ENCODE measurements around the gene MOB3A.

DNA sequence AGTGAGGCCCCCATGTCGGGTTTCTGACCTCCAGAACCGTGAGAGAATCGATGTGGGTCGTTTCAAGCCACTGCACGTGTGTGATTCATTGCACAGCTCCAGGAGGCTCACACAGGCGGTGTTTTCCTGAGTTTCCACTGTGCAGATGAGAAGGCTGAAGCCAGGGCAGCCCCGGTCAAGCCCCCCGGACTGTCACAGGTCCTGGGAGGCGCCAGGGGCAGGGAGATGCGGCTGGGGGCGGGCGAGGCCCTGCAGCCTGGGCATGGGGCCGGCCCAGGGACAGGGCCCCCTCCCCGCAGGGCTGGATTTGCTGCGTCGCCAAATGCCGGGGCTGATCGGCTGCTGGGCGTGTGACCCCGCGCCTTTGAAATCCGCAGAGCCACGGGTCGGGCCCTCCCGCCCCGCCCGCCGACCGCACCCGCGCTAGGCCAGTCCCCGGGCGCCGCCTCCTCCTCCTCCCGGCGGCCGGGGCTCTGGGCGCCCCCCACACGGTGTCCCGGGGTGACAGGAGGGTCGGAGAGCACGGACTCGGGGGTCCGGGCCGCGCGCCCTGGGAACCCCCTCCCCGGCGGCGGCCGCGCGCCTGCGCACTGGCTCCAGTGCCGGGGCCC, 35.1 kb downstream of the MOB3A start:
- TF ChIP-seq TAF1 (CRISPR knock-in tag; IDR thresholded peaks at IDR 0.05), result no peak
- TF ChIP-seq CEBPB (IDR thresholded peaks at IDR 0.05; ENCODE audit: borderline replicate concordance, low read depth, low read length), result no peak
- TF ChIP-seq FOSL2 (CRISPR knock-in tag; IDR thresholded peaks at IDR 0.05), result peak; percentile 18; the same call in 1 of the 2 replicates

Data from HepG2 (cell line).